PC-3 (cell line): ENCODE data around the gene PKD1L1. TPM values are rescaled to one million over a fixed set of nuclear protein-coding genes. Genes with fewer than 3 reads are reported as not detected.

ENCODE experiments used
- ATAC-seq: fragments of 200-7000 bp; cut with Tn5 transposase; 2 replicates; pipeline ENCODE4 v1.9.1; 2020; ENCODE audit warnings: mild to moderate bottlenecking, moderate library complexity
- BruUV-seq: library from RNA; stranded (reverse); fragments of 400-500 nt; replicated peaks from 2 replicates; lab custom pipeline; 2021; lab: Mats Ljungman, UMichigan
- CTCF ChIA-PET: fragments of 300-600 bp; sonication (Branson Sonifier 250); formaldehyde crosslinking; loops from one replicate; lab custom pipeline; 2022; ENCODE audit warnings: antibody characterized with exemption; lab: Charles Lee
- POLR2A ChIA-PET: fragments of 300-600 bp; sonication (Branson Sonifier 250); formaldehyde crosslinking; loops from one replicate; lab custom pipeline; 2022; ENCODE audit warnings: antibody characterized with exemption; ENCODE audit not compliant: unreplicated experiment; lab: Charles Lee
- DNase-seq: peaks from one replicate; pipeline ENCODE4 v3.0.0-alpha.2; 2015
- H2AFZ ChIP-seq: fragments of 300-600 bp; sonication (generic); 2 replicates; pipeline ENCODE4 v1.6.0; 2016; ENCODE audit warnings: antibody characterized with exemption, low read length
- H3F3A ChIP-seq: fragments of 300-600 bp; sonication (generic); one replicate; pipeline ENCODE4 v1.6.0; 2017; ENCODE audit warnings: antibody characterized with exemption, low read length, control low read depth, mild to moderate bottlenecking; ENCODE audit not compliant: unreplicated experiment
- H3K27ac ChIP-seq: fragments of 300-600 bp; sonication (generic); 2 replicates; pipeline ENCODE4 v1.5.1; 2016; ENCODE audit warnings: mild to moderate bottlenecking, low read length
- H3K27me3 ChIP-seq: fragments of 300-600 bp; sonication (generic); 2 replicates; pipeline ENCODE4 v1.6.1; 2016; ENCODE audit warnings: low read length, mixed read lengths
- H3K36me3 ChIP-seq: fragments of 300-600 bp; sonication (generic); 2 replicates; pipeline ENCODE4 v1.6.1; 2016; ENCODE audit warnings: low read depth, mixed run types, low read length, mixed read lengths
- H3K4me1 ChIP-seq: fragments of 300-600 bp; sonication (generic); 2 replicates; pipeline ENCODE4 v1.5.1; 2016; ENCODE audit warnings: low read length; ENCODE audit not compliant: insufficient read depth
- H3K4me2 ChIP-seq: fragments of 300-600 bp; sonication (generic); 2 replicates; pipeline ENCODE4 v1.6.0; 2016; ENCODE audit warnings: low read length
- H3K4me3 ChIP-seq: fragments of 300-600 bp; sonication (generic); 2 replicates; pipeline ENCODE4 v1.5.1; 2016; ENCODE audit warnings: mild to moderate bottlenecking, low read length, mixed read lengths
- H3K79me2 ChIP-seq: fragments of 300-600 bp; sonication (generic); 2 replicates; pipeline ENCODE4 v1.6.1; 2017; ENCODE audit warnings: low read length, mixed read lengths
- H3K9ac ChIP-seq: fragments of 300-600 bp; sonication (generic); 2 replicates; pipeline ENCODE4 v1.6.0; 2016; ENCODE audit warnings: mild to moderate bottlenecking, low read length
- H3K9me2 ChIP-seq: fragments of 300-600 bp; sonication (generic); replicated peaks from 2 replicates; pipeline ENCODE4 v1.6.1; 2016; ENCODE audit warnings: mixed run types, low read length, mixed read lengths
- H3K9me3 ChIP-seq: fragments of 300-600 bp; sonication (generic); 2 replicates; pipeline ENCODE4 v1.6.1; 2016; ENCODE audit warnings: low read length, mixed read lengths
- H4K20me1 ChIP-seq: fragments of 300-600 bp; sonication (generic); 2 replicates; pipeline ENCODE4 v1.6.1; 2016; ENCODE audit warnings: low read length, mixed read lengths
- EZH2 ChIP-seq: fragments of 300-600 bp; sonication (generic); IDR thresholded peaks from one replicate; pipeline ENCODE4 v1.6.1; 2017; ENCODE audit warnings: antibody characterized with exemption, mild to moderate bottlenecking, low read length; ENCODE audit not compliant: unreplicated experiment
- EZH2phosphoT487 ChIP-seq: fragments of 300-600 bp; sonication (generic); IDR thresholded peaks from 2 replicates; pipeline ENCODE4 v1.6.1; 2018; ENCODE audit warnings: mild to moderate bottlenecking, antibody characterized with exemption, low read length, borderline replicate concordance
- intact Hi-C: fragments of 100-400 bp; cut with micrococcal nuclease; formaldehyde crosslinking; loops from 2 replicates; pipeline ENCODE4 v1.9.0; 2023
- total RNA-seq: library from RNA; depleted of rRNA; stranded (reverse); fragments of >200 nt; gene quantifications from 2 replicates; pipeline ENCODE4 v1.2.3, GENCODE V29; 2014
- TF ChIP-seq, protein P1 (sequence below): fragments of 300-600 bp; sonication (generic); conservative IDR thresholded peaks from 2 replicates; pipeline ENCODE4 v1.5.1; 2017; ENCODE audit warnings: antibody characterized with exemption, low read depth, mild to moderate bottlenecking, low read length

Gene PKD1L1
- total RNA-seq, 1 experiment from 2014 or later: 0.04 TPM

DNA sequence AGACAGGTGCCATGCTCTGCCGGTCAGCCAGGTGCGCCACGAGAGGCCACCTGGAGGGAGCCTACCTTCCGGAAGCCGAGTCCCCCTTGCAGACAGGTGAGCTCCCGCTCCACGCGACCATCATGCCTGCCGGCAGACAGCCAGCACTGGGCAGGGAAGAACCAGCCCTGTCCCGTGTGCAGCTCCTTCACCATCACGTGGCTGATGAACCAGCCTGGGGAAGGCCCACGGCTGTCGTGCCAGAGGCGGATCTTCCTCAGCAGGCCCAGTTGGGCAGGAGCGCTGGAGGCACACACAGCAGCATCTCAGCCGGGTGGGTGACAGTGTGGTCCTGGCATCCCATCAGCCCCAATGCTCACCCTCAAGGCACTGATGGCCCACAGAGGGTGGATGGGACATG lies 108.9 kb downstream of the PKD1L1 start:
- TF ChIP-seq EZH2 (no peak), EZH2phosphoT487 (no peak)
- TF ChIP-seq, protein P1, sequence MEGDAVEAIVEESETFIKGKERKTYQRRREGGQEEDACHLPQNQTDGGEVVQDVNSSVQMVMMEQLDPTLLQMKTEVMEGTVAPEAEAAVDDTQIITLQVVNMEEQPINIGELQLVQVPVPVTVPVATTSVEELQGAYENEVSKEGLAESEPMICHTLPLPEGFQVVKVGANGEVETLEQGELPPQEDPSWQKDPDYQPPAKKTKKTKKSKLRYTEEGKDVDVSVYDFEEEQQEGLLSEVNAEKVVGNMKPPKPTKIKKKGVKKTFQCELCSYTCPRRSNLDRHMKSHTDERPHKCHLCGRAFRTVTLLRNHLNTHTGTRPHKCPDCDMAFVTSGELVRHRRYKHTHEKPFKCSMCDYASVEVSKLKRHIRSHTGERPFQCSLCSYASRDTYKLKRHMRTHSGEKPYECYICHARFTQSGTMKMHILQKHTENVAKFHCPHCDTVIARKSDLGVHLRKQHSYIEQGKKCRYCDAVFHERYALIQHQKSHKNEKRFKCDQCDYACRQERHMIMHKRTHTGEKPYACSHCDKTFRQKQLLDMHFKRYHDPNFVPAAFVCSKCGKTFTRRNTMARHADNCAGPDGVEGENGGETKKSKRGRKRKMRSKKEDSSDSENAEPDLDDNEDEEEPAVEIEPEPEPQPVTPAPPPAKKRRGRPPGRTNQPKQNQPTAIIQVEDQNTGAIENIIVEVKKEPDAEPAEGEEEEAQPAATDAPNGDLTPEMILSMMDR: no peak
- no peak overlapping the region for H3K4me3 ChIP-seq
- POLR2A ChIA-PET: no interaction called here
- H3K9me3 ChIP-seq: no peaks in the 10 kb centered on the region
- H3K4me1 ChIP-seq: peaks cover 11% of the 10 kb centered on the region
- no peak overlapping the region for H3K9ac ChIP-seq
- no peak overlapping the region for H2AFZ ChIP-seq
- no peaks in the 10 kb centered on the region for H3K27me3 ChIP-seq
- DNase-seq: no peak
- CTCF ChIA-PET: no interaction called here
- no peaks in the 10 kb centered on the region for H4K20me1 ChIP-seq
- H3K36me3 ChIP-seq: no peaks in the 10 kb centered on the region
- intact Hi-C loops: no loop called here
- BruUV-seq: no TSS peak
- no peak overlapping the region for H3K27ac ChIP-seq
- no peak overlapping the region for H3K4me2 ChIP-seq
- H3K79me2 ChIP-seq: no peaks in the 10 kb centered on the region
- H3F3A ChIP-seq: no peaks in the 10 kb centered on the region
- ATAC-seq: no peak
- no peaks in the 10 kb centered on the region for H3K9me2 ChIP-seq

DNA sequence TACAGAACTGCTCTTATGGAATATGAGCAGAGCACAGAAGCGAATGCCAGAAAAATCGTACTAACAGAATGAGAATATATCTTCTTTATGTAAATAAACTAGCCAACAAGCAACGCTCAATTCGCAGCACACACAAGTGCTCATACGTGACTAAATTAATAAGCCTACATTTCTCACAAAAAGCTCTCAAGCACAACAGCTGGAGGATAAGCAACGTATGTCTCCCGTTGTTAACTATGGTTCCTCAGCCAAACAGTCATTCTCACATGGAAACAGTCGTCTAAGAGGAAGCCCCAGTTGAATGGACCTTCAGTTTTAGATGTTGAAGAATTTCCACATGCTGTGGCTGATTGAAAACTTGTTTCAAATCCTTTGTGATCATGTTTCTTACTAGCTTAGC lies 110.4 kb downstream of the PKD1L1 start:
- Histone ChIP-seq H3K27ac (no peak overlapping the region), H3K9me2 (no peaks in the 10 kb centered on the region), H3K4me2 (no peak overlapping the region), H4K20me1 (no peaks in the 10 kb centered on the region), H3K79me2 (no peaks in the 10 kb centered on the region), H2AFZ (no peak overlapping the region), H3K4me1 (no peaks in the 10 kb centered on the region), H3K27me3 (no peaks in the 10 kb centered on the region), H3K36me3 (no peaks in the 10 kb centered on the region), H3K9me3 (no peaks in the 10 kb centered on the region), H3F3A (no peaks in the 10 kb centered on the region), H3K9ac (no peak overlapping the region), H3K4me3 (no peak overlapping the region)
- intact Hi-C loops: no loop called here
- DNase-seq: no peak
- BruUV-seq: no TSS peak
- CTCF ChIA-PET: no interaction called here
- ATAC-seq: no peak
- POLR2A ChIA-PET: no interaction called here
- TF ChIP-seq EZH2phosphoT487 (no peak), EZH2 (no peak)
- TF ChIP-seq, protein P1: no peak

DNA sequence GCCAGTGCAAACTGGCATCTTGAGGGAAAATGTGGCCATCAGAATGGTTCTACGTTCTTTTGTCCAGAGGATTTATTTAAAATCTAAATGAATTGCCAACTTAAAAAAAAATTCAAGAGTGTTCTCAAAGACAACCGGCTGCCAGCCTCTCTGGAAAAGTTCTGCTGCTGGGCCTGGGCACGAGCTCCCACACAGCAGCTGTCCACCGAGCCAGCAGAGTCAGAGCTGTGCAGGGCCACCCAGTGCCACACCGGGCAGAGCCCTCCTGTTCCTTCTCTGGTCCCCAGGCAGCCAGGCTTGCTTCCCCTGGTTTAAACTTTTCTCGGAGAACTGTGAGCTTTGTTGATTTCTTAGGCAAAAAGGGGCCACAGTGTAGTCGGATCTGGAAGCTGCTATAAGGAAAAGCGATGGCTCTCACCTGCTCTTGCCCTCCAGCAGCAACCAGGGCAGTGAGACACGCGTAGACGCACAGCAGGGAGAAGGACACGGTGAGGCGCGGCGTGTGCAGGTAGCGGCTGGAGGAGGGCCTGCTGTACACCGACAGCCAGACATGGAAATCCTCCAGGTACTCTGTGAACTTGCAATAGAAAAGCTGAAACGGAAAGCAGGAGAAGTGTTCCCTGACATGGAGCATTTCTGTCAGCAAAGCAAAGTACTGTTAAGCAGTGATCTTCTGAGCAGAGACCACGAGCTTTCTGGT lies 111.6 kb downstream of the PKD1L1 start:
- no TSS peak for BruUV-seq
- DNase-seq (no peak), ATAC-seq (no peak)
- H3F3A ChIP-seq: no peaks in the 10 kb centered on the region
- intact Hi-C loops: no loop called here
- no peaks in the 10 kb centered on the region for H3K9me2 ChIP-seq
- H3K4me2 ChIP-seq: no peak overlapping the region
- no peaks in the 10 kb centered on the region for H3K4me1 ChIP-seq
- H3K4me3 ChIP-seq: no peak overlapping the region
- ChIA-PET POLR2A (no interaction called here), CTCF (no interaction called here)
- no peaks in the 10 kb centered on the region for H4K20me1 ChIP-seq
- H3K9me3 ChIP-seq: no peaks in the 10 kb centered on the region
- no peaks in the 10 kb centered on the region for H3K27me3 ChIP-seq
- H3K27ac ChIP-seq: no peak overlapping the region
- no peaks in the 10 kb centered on the region for H3K36me3 ChIP-seq
- H3K9ac ChIP-seq: no peak overlapping the region
- no peak overlapping the region for H2AFZ ChIP-seq
- no peaks in the 10 kb centered on the region for H3K79me2 ChIP-seq
- TF ChIP-seq EZH2phosphoT487 (no peak), EZH2 (no peak)
- TF ChIP-seq, protein P1: no peak
